ENCODE results near the gene CDC20. TPM values are rescaled to one million over a fixed set of nuclear protein-coding genes. Genes with fewer than 3 reads are reported as not detected.

CDC20 gene
- total RNA-seq, 1 experiment from 2014 or later, result 296 TPM

- TSS peak; percentile 73 for BruUV-seq (replicated peaks)
These were observed 30.8 kb downstream of the CDC20 start, which contains the start of the genes MED8 and SZT2 for GRCh38 chr1:43389326-43390313. Gene MED8, minus strand, starts transcription at chr1:43389800. Its CDS starts 36 bp downstream, at chr1:43389764. Gene SZT2, plus strand, starts transcription at chr1:43389899. Its CDS starts 70 bp downstream, at chr1:43389969.

GRCh38 chr1:43392702-43393101 is 33.9 kb downstream of the CDC20 start:
- intact Hi-C loops (cut with micrococcal nuclease; ENCODE audit: unreplicated experiment), result no loop called here
- Histone ChIP-seq H3K9me3 (ENCODE audit: low read depth, low read length, poor library complexity, severe bottlenecking) (no peaks in the 10 kb centered on the region), H3K27ac (ENCODE audit: low read depth, low read length, poor library complexity, severe bottlenecking) (no peak overlapping the region), H3K4me1 (ENCODE audit: insufficient read depth, low read length, poor library complexity, severe bottlenecking) (peaks cover 5% of the 10 kb centered on the region), H3K27me3 (replicated peaks; ENCODE audit: insufficient read depth, low read depth, low read length, poor library complexity) (no peaks in the 10 kb centered on the region), H3K4me3 (ENCODE audit: low read depth, low read length, poor library complexity, severe bottlenecking) (no peak overlapping the region), H3K36me3 (ENCODE audit: insufficient read depth, low read length, poor library complexity, severe bottlenecking) (peaks cover 1% of the 10 kb centered on the region)
- BruUV-seq (replicated peaks), result no TSS peak
- POLR2A ChIA-PET (ENCODE audit: low non-redundant PET), result no interaction called here
- DNase-seq (ENCODE audit: low spot score), result no peak
- CTCF ChIA-PET, result no interaction called here
- TF ChIP-seq CTCF (conservative IDR thresholded peaks at IDR 0.05; ENCODE audit: low read depth, low read length) (no peak), EZH2 (IDR thresholded peaks at IDR 0.05; ENCODE audit: borderline replicate concordance, low read depth, low read length, poor library complexity, severe bottlenecking) (no peak)

More at GRCh38 chr1:43389326-43390313, 30.8 kb downstream of the CDC20 start, which contains the start of the genes MED8 and SZT2:
- Histone ChIP-seq H3K36me3 (ENCODE audit: insufficient read depth, low read length, poor library complexity, severe bottlenecking) (peaks cover 32% of the 10 kb centered on the region), H3K9me3 (ENCODE audit: low read depth, low read length, poor library complexity, severe bottlenecking) (no peaks in the 10 kb centered on the region), H3K4me1 (ENCODE audit: insufficient read depth, low read length, poor library complexity, severe bottlenecking) (peaks cover 5% of the 10 kb centered on the region), H3K27me3 (replicated peaks; ENCODE audit: insufficient read depth, low read depth, low read length, poor library complexity) (no peaks in the 10 kb centered on the region), H3K4me3 (ENCODE audit: low read depth, low read length, poor library complexity, severe bottlenecking) (peak within 1 kb of the TSS; percentile 80), H3K27ac (ENCODE audit: low read depth, low read length, poor library complexity, severe bottlenecking) (peak within 1 kb of the TSS; percentile 83)
- intact Hi-C loops (cut with micrococcal nuclease; ENCODE audit: unreplicated experiment), result loop anchor here (1.0 kb wide), 1 partner anchor 9 kb away; no protein-coding TSS in a partner anchor
- DNase-seq (ENCODE audit: low spot score), result peak; percentile 86
- CTCF ChIA-PET, result no interaction called here
- TF ChIP-seq EZH2 (IDR thresholded peaks at IDR 0.05; ENCODE audit: borderline replicate concordance, low read depth, low read length, poor library complexity, severe bottlenecking) (no peak), CTCF (conservative IDR thresholded peaks at IDR 0.05; ENCODE audit: low read depth, low read length) (no peak)
- POLR2A ChIA-PET (ENCODE audit: low non-redundant PET), result no interaction called here

GRCh38 chr1:43395523-43395922 is 36.7 kb downstream of the CDC20 start:
- Histone ChIP-seq H3K4me1 (ENCODE audit: insufficient read depth, low read length, poor library complexity, severe bottlenecking) (no peaks in the 10 kb centered on the region), H3K27me3 (replicated peaks; ENCODE audit: insufficient read depth, low read depth, low read length, poor library complexity) (no peaks in the 10 kb centered on the region), H3K27ac (ENCODE audit: low read depth, low read length, poor library complexity, severe bottlenecking) (no peak overlapping the region), H3K9me3 (ENCODE audit: low read depth, low read length, poor library complexity, severe bottlenecking) (no peaks in the 10 kb centered on the region), H3K36me3 (ENCODE audit: insufficient read depth, low read length, poor library complexity, severe bottlenecking) (no peaks in the 10 kb centered on the region), H3K4me3 (ENCODE audit: low read depth, low read length, poor library complexity, severe bottlenecking) (no peak overlapping the region)
- no peak for TF ChIP-seq EZH2 (IDR thresholded peaks at IDR 0.05; ENCODE audit: borderline replicate concordance, low read depth, low read length, poor library complexity, severe bottlenecking)
- TF ChIP-seq CTCF (conservative IDR thresholded peaks at IDR 0.05; ENCODE audit: low read depth, low read length), result no peak
- no TSS peak for BruUV-seq (replicated peaks)
- DNase-seq (ENCODE audit: low spot score), result no peak
- intact Hi-C loops (cut with micrococcal nuclease; ENCODE audit: unreplicated experiment), result loop anchor here (2.0 kb wide), 1 partner anchor 19 kb away; no protein-coding TSS in a partner anchor
- CTCF ChIA-PET, result no interaction called here
- POLR2A ChIA-PET (ENCODE audit: low non-redundant PET), result no interaction called here
